Tibial nerve (tissue), 3 donors: ENCODE measurements around the gene MTSS2.

Source experiments
- CTCF ChIP-seq, 5 experiments: fragments of 200-600 bp in 3 of 5; fragments of 450-650 bp in 2 of 5; sonication (generic) in 3 of 5; IDR thresholded peaks; one replicate each; pipeline ENCODE4 v1.5.1; 2016 to 2019; ENCODE audit warnings: antibody characterized with exemption in 5 of 5, mild to moderate bottlenecking in 3 of 5, moderate library complexity in 2 of 5
- POLR2A ChIP-seq, 2 donors: fragments of 450-650 bp; IDR thresholded peaks; one replicate each; pipeline ENCODE4 v1.6.1; 2017; ENCODE audit warnings: antibody characterized with exemption in 2 of 2, mild to moderate bottlenecking in 2 of 2, moderate library complexity in 2 of 2

- no peak for TF ChIP-seq CTCF (IDR thresholded peaks at IDR 0.05)
- no peak for TF ChIP-seq POLR2A (IDR thresholded peaks at IDR 0.05)
Measured at GRCh38 chr16:70665113-70665694, 20.6 kb downstream of the MTSS2 start.
